ENCODE data around the gene GPR62. TPM values are rescaled to one million over a fixed set of nuclear protein-coding genes. Genes with fewer than 3 reads are reported as not detected.

Gene GPR62
- total and polyA plus RNA-seq, 9 of the 15 experiments (the other 6 are each of a cell fraction or from before 2014, with no cell fraction given), result not detected

DNA sequence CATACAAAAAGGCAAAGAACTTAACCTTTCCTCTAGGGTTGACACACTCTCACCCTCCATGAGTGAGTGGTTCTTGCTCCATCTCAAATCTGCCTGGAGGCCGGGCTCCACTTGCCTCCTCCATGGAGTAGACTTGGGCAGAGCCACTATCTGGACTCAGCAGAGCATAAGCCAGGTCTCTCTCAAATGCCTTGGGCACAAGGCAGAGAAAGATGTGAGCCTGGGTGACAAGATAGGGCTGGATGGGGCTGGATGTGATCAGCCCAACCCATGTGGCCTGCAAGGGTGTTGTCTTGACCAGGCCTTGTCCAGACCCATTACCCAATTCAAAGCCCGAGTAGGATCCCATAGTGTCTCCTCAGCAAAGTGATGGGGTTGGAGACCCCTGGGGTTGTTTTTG lies 44.7 kb downstream of the GPR62 start:
- peaks cover 6% of the 10 kb centered on the region for H3K36me3 ChIP-seq (ENCODE audit: control insufficient read depth, insufficient read depth, low read length)
- in situ Hi-C loops (cut with MboI) (loop anchor here (5.0 to 25.0 kb wide), 2 partner anchors 127 to 387 kb away; no protein-coding TSS in a partner anchor), intact Hi-C loops (cut with micrococcal nuclease) (loop anchor here (5.0 kb wide), 5 partner anchors 52 to 447 kb away; partner anchors contain the start of genes GLYCTK and SEMA3G)
- no peaks in the 10 kb centered on the region; the same call in 1 of the 2 replicates for H4K20me1 ChIP-seq (replicated peaks; ENCODE audit: control insufficient read depth, insufficient read depth, low read length)
- no peaks in the 10 kb centered on the region for H3K9me1 ChIP-seq (ENCODE audit: control insufficient read depth, insufficient read depth, low read length)
- no peaks in the 10 kb centered on the region for H3K27me3 ChIP-seq (ENCODE audit: control insufficient read depth in 2 of 2, insufficient read depth in 2 of 2, low read length in 2 of 2)
- peaks cover 10% of the 10 kb centered on the region for H3K79me2 ChIP-seq (ENCODE audit: control insufficient read depth, insufficient read depth, low read length)
- H3K4me2 ChIP-seq (ENCODE audit: insufficient read depth, low read length), result no peak overlapping the region
- H3K4me3 ChIP-seq, result no peak overlapping the region
- no peak overlapping the region for H3K27ac ChIP-seq (ENCODE audit: extremely low read depth, low read depth, low read length)
- H2AFZ ChIP-seq (ENCODE audit: low read depth, low read length), result no peak overlapping the region
- DNase-seq (ENCODE audit: extremely low read depth in 1 of 4, low spot score in 3 of 4), result peak; percentile 43 to 67 (median 60)
- BruUV-seq (replicated peaks), result no TSS peak
- CTCF ChIA-PET (ENCODE audit: low intra/inter-chr PET ratio), result interaction anchor here (5.3 kb wide), 1 partner anchor 144 kb away, joined by 36 read pairs; no protein-coding TSS in a partner anchor
- H3K9ac ChIP-seq (ENCODE audit: insufficient read depth in 1 of 2, low read depth in 2 of 2, low read length in 2 of 2), result peak overlapping the region in 1 of 2 experiments; percentile 78; a peak in 1 of 4 replicates
- POLR2A ChIA-PET, result no interaction called here
- H3K4me1 ChIP-seq (replicated peaks in 1 of 2; ENCODE audit: control insufficient read depth in 2 of 2, insufficient read depth in 2 of 2, low read length in 2 of 2), result peaks cover 17 to 30% of the 10 kb centered on the region in 2 experiments; a peak in 4 of 5 replicates
- WGBS (ENCODE audit: insufficient coverage, low coverage, missing lambda C conversion rate), result 18% methylated on average over 2 of the region's 2 CpGs
- no peaks in the 10 kb centered on the region for H3K9me3 ChIP-seq (replicated peaks; ENCODE audit: control insufficient read depth, insufficient read depth, low read depth, low read length)
- peak; percentile 49 for FAIRE-seq
- ATAC-seq, result no peak; the same call in 2 of the 3 replicates
- TF ChIP-seq MTA2 (IDR thresholded peaks at IDR 0.05; ENCODE audit: low read depth) (peak; percentile 37; the same call in 1 of the 2 replicates), NCOR1 (IDR thresholded peaks at IDR 0.05) (peak; percentile 76), ETS2 (tag; IDR thresholded peaks at IDR 0.05; ENCODE audit: borderline replicate concordance, poor library complexity, severe bottlenecking) (no peak), CBFA2T2 (conservative IDR thresholded peaks at IDR 0.05) (peak; percentile 80), ARID3A (IDR thresholded peaks at IDR 0.05; ENCODE audit: borderline replicate concordance, low read depth, low read length) (no peak), CBFA2T3 (IDR thresholded peaks at IDR 0.05) (peak; percentile 89), TAL1 (IDR thresholded peaks at IDR 0.05) (peak; percentile 68; the same call in 1 of the 2 replicates), ZSCAN32 (CRISPR knock-in tag; IDR thresholded peaks at IDR 0.05) (no peak), TEAD4 (IDR thresholded peaks at IDR 0.05; ENCODE audit: low read length) (peak; percentile 63; the same call in 1 of the 2 replicates), TEAD4 (CRISPR knock-in tag; IDR thresholded peaks at IDR 0.05; ENCODE audit: borderline replicate concordance) (no peak), DPF2 (IDR thresholded peaks at IDR 0.05) (0 out of 2 replicates have a peak, but pooled peaks have one; percentile 40), ARID1B (IDR thresholded peaks at IDR 0.05) (peak; percentile 49), TCF3 (CRISPR knock-in tag; IDR thresholded peaks at IDR 0.05) (peak; percentile 78), ZNF507 (tag; conservative IDR thresholded peaks at IDR 0.05) (no peak), NFIC (IDR thresholded peaks at IDR 0.05) (0 out of 2 replicates have a peak, but pooled peaks have one; percentile 28), BRD4 (IDR thresholded peaks at IDR 0.05) (no peak), POLR2AphosphoS5 (IDR thresholded peaks at IDR 0.05; ENCODE audit: control insufficient read depth, insufficient read depth, low read depth, low read length) (peak; percentile 57; the same call in 1 of the 2 replicates)
- TF ChIP-seq, protein P1, sequence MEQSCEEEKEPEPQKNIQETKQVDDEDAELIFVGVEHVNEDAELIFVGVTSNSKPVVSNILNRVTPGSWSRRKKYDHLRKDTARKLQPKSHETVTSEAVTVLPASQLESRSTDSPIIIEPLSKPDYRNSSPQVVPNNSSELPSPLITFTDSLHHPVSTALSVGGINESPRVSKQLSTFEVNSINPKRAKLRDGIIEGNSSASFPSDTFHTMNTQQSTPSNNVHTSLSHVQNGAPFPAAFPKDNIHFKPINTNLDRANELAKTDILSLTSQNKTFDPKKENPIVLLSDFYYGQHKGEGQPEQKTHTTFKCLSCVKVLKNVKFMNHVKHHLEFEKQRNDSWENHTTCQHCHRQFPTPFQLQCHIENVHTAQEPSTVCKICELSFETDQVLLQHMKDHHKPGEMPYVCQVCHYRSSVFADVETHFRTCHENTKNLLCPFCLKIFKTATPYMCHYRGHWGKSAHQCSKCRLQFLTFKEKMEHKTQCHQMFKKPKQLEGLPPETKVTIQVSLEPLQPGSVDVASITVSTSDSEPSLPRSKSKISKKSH (CRISPR knock-in tag; IDR thresholded peaks at IDR 0.05), result no peak

Data from K562 (cell line).